ENCODE data around the gene DNAJC10.
A peak's percentile ranks its signal among the peaks of the same experiment; 100 is the strongest.
"Not testable (repeated sequence)": the region's sequence is repeated elsewhere in the genome, so short reads cannot be mapped to it uniquely, and the experiment has no call there.

The DNAJC10 gene

GRCh38 chr2:182718459-182718858 is 2.4 kb downstream of the DNAJC10 start:
- TF ChIP-seq CTCF (IDR thresholded peaks at IDR 0.05; ENCODE audit: low read length) (no peak), EZH2 (optimal IDR thresholded peaks at IDR 0.05; ENCODE audit: low read depth, low read length) (no peak), EZH2phosphoT487 (IDR thresholded peaks at IDR 0.05; ENCODE audit: low read length) (no peak)
- Histone ChIP-seq H3K9ac (ENCODE audit: low read length) (peak overlapping the region; percentile 99), H3K79me2 (ENCODE audit: low read length) (peaks cover 28% of the 10 kb centered on the region), H3K9me2 (replicated peaks; ENCODE audit: insufficient read depth, low read length) (no peaks in the 10 kb centered on the region), H3K4me2 (ENCODE audit: low read depth, low read length) (peak overlapping the region; percentile 66), H4K20me1 (ENCODE audit: insufficient read depth, low read length) (no peaks in the 10 kb centered on the region), H3K27ac (ENCODE audit: low read length) (peak overlapping the region; percentile 95), H3K4me1 (ENCODE audit: low read length) (peaks cover 11% of the 10 kb centered on the region), H3K27me3 (replicated peaks; ENCODE audit: insufficient read depth, low read length) (no peaks in the 10 kb centered on the region), H3K36me3 (replicated peaks; ENCODE audit: insufficient read depth, low read length) (no peaks in the 10 kb centered on the region; the same call in 1 of the 2 replicates), H3K9me3 (replicated peaks; ENCODE audit: insufficient read depth, low read length) (no peaks in the 10 kb centered on the region), H2AFZ (ENCODE audit: low read length) (no peak overlapping the region), H3F3A (ENCODE audit: insufficient read depth, low read length) (peaks cover 38% of the 10 kb centered on the region), H3K4me3 (ENCODE audit: low read length) (peak overlapping the region; percentile 30; the same call in 1 of the 2 replicates)
- DNase-seq = no peak

- H3K27ac ChIP-seq (ENCODE audit: low read length); H3K4me3 ChIP-seq (ENCODE audit: low read length); H3K9ac ChIP-seq (ENCODE audit: low read length); H4K20me1 ChIP-seq (ENCODE audit: insufficient read depth, low read length); H3K9me2 ChIP-seq (replicated peaks; ENCODE audit: insufficient read depth, low read length); H3K9me3 ChIP-seq (replicated peaks; ENCODE audit: insufficient read depth, low read length); DNase-seq; H3K27me3 ChIP-seq (replicated peaks; ENCODE audit: insufficient read depth, low read length); H3K4me2 ChIP-seq (ENCODE audit: low read depth, low read length); H3K36me3 ChIP-seq (replicated peaks; ENCODE audit: insufficient read depth, low read length); H2AFZ ChIP-seq (ENCODE audit: low read length): not testable (repeated sequence)
- H3K4me1 ChIP-seq (ENCODE audit: low read length) = peaks cover 11% of the 10 kb centered on the region
- H3K79me2 ChIP-seq (ENCODE audit: low read length) = peaks cover 28% of the 10 kb centered on the region
- peaks cover 38% of the 10 kb centered on the region for H3F3A ChIP-seq (ENCODE audit: insufficient read depth, low read length)
These were observed 3.1 kb downstream of the DNAJC10 start for GRCh38 chr2:182719116-182719515.

DNA sequence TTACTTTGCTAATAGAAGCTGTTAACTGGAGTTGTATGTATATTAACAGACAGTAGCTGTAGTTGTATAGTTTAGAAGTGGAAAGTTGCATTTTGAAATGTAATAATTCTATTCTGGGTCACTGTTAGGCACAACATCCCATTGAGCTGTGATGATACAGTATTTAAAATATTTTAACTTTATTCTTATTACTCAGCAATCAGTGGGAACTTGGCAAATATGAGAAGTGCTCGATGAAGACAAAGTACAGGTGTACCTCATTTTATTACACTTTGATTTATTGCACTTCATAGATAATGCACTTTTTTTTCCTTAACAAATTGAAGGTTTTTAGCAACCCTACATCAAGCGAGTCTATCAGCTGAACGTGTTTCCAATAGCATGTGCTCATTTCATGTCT is 8.6 kb downstream of the DNAJC10 start:
- Histone ChIP-seq H3K36me3 (replicated peaks; ENCODE audit: insufficient read depth, low read length) (peaks cover 5% of the 10 kb centered on the region; the same call in 1 of the 2 replicates), H3K9me2 (replicated peaks; ENCODE audit: insufficient read depth, low read length) (no peaks in the 10 kb centered on the region), H3K27ac (ENCODE audit: low read length) (no peak overlapping the region), H3K4me1 (ENCODE audit: low read length) (no peaks in the 10 kb centered on the region), H3K4me2 (ENCODE audit: low read depth, low read length) (no peak overlapping the region), H3K27me3 (replicated peaks; ENCODE audit: insufficient read depth, low read length) (no peaks in the 10 kb centered on the region), H3K79me2 (ENCODE audit: low read length) (peaks cover 11% of the 10 kb centered on the region; the same call in 1 of the 2 replicates), H3K9ac (ENCODE audit: low read length) (no peak overlapping the region), H3K4me3 (ENCODE audit: low read length) (no peak overlapping the region), H2AFZ (ENCODE audit: low read length) (no peak overlapping the region), H3F3A (ENCODE audit: insufficient read depth, low read length) (peaks cover 2% of the 10 kb centered on the region; the same call in 1 of the 2 replicates), H3K9me3 (replicated peaks; ENCODE audit: insufficient read depth, low read length) (no peaks in the 10 kb centered on the region), H4K20me1 (ENCODE audit: insufficient read depth, low read length) (no peaks in the 10 kb centered on the region)
- DNase-seq = no peak
- no peak for TF ChIP-seq EZH2phosphoT487 (IDR thresholded peaks at IDR 0.05; ENCODE audit: low read length)
- no peak for TF ChIP-seq EZH2 (optimal IDR thresholded peaks at IDR 0.05; ENCODE audit: low read depth, low read length)
- no peak for TF ChIP-seq CTCF (IDR thresholded peaks at IDR 0.05; ENCODE audit: low read length)

DNA sequence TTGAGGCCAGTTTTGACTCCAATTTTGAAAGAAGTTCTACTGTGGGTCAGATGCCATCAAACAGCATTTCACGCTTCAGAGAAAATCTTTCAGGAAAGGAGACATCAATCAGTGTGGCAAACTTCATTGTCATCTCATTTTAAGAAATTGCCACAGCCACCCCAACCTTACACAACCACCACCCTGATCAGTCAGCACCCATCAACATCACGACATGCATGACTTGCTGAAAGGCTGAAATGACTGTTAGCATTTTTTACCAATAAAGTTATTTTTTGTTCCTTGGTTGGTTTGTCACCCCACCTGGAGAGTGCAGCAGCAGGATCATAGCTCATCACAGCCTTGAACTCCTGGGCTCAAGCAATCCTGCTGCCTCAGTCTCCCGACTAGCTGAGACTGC is 10.4 kb downstream of the DNAJC10 start:
- no peak for DNase-seq
- Histone ChIP-seq H3K4me2 (ENCODE audit: low read depth, low read length) (no peak overlapping the region), H3K36me3 (replicated peaks; ENCODE audit: insufficient read depth, low read length) (peaks cover 7% of the 10 kb centered on the region; the same call in 1 of the 2 replicates), H4K20me1 (ENCODE audit: insufficient read depth, low read length) (no peaks in the 10 kb centered on the region), H3K27ac (ENCODE audit: low read length) (no peak overlapping the region), H3K9me2 (replicated peaks; ENCODE audit: insufficient read depth, low read length) (no peaks in the 10 kb centered on the region), H3K27me3 (replicated peaks; ENCODE audit: insufficient read depth, low read length) (no peaks in the 10 kb centered on the region), H3F3A (ENCODE audit: insufficient read depth, low read length) (no peaks in the 10 kb centered on the region), H3K79me2 (ENCODE audit: low read length) (0 out of 2 replicates have a peak, but pooled peaks cover 4% of the 10 kb centered on the region), H3K9me3 (replicated peaks; ENCODE audit: insufficient read depth, low read length) (no peaks in the 10 kb centered on the region), H3K9ac (ENCODE audit: low read length) (no peak overlapping the region), H3K4me3 (ENCODE audit: low read length) (no peak overlapping the region), H3K4me1 (ENCODE audit: low read length) (no peaks in the 10 kb centered on the region), H2AFZ (ENCODE audit: low read length) (no peak overlapping the region)
- TF ChIP-seq EZH2 (optimal IDR thresholded peaks at IDR 0.05; ENCODE audit: low read depth, low read length) (no peak), CTCF (IDR thresholded peaks at IDR 0.05; ENCODE audit: low read length) (no peak), EZH2phosphoT487 (IDR thresholded peaks at IDR 0.05; ENCODE audit: low read length) (no peak)
